ENCODE results near the gene ADAM15. TPM values are rescaled to one million over a fixed set of nuclear protein-coding genes. Genes with fewer than 3 reads are reported as not detected.

ADAM15 gene
- polyA plus RNA-seq, 1 donor from 2014 or later, result 24.8 TPM

- peak overlapping the region; percentile 64 for H3K9ac ChIP-seq (ENCODE audit: low read length)
- peak overlapping the region; percentile 72 for H3K27ac ChIP-seq (ENCODE audit: low read length)
- no peaks in the 10 kb centered on the region for H3K9me2 ChIP-seq (ENCODE audit: insufficient read depth, low read length)
- H3K4me2 ChIP-seq (ENCODE audit: low read length), result peak overlapping the region; percentile 59
- H3K4me3 ChIP-seq (ENCODE audit: low read length), result peak overlapping the region; percentile 63
- no peaks in the 10 kb centered on the region for H3K9me3 ChIP-seq (ENCODE audit: low read length)
- no peaks in the 10 kb centered on the region for H3F3A ChIP-seq (ENCODE audit: insufficient read depth, low read length, poor library complexity, severe bottlenecking)
- no peaks in the 10 kb centered on the region for H4K20me1 ChIP-seq (ENCODE audit: insufficient read depth)
- H3K36me3 ChIP-seq (ENCODE audit: insufficient read depth, low read length), result no peaks in the 10 kb centered on the region
- no peaks in the 10 kb centered on the region for H3K27me3 ChIP-seq (ENCODE audit: insufficient read depth, low read depth, low read length)
- peak overlapping the region; percentile 14 for H2AFZ ChIP-seq (ENCODE audit: low read depth, low read length)
- TF ChIP-seq TAF1 (IDR thresholded peaks at IDR 0.05; ENCODE audit: low read depth) (no peak), RAD21 (conservative IDR thresholded peaks at IDR 0.05) (no peak), SMC3 (conservative IDR thresholded peaks at IDR 0.05; ENCODE audit: poor library complexity) (no peak), EZH2 (IDR thresholded peaks at IDR 0.05; ENCODE audit: borderline replicate concordance, insufficient read depth, low read length, poor library complexity, severe bottlenecking) (no peak), POLR2AphosphoS5 (IDR thresholded peaks at IDR 0.05) (no peak), EP300 (conservative IDR thresholded peaks at IDR 0.05; ENCODE audit: poor library complexity, severe bottlenecking) (no peak), MXI1 (conservative IDR thresholded peaks at IDR 0.05; ENCODE audit: poor library complexity, severe bottlenecking) (no peak)
- TF ChIP-seq, protein P1, sequence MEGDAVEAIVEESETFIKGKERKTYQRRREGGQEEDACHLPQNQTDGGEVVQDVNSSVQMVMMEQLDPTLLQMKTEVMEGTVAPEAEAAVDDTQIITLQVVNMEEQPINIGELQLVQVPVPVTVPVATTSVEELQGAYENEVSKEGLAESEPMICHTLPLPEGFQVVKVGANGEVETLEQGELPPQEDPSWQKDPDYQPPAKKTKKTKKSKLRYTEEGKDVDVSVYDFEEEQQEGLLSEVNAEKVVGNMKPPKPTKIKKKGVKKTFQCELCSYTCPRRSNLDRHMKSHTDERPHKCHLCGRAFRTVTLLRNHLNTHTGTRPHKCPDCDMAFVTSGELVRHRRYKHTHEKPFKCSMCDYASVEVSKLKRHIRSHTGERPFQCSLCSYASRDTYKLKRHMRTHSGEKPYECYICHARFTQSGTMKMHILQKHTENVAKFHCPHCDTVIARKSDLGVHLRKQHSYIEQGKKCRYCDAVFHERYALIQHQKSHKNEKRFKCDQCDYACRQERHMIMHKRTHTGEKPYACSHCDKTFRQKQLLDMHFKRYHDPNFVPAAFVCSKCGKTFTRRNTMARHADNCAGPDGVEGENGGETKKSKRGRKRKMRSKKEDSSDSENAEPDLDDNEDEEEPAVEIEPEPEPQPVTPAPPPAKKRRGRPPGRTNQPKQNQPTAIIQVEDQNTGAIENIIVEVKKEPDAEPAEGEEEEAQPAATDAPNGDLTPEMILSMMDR (IDR thresholded peaks at IDR 0.05; ENCODE audit: poor library complexity, severe bottlenecking), result no peak
- TF ChIP-seq, protein P2, sequence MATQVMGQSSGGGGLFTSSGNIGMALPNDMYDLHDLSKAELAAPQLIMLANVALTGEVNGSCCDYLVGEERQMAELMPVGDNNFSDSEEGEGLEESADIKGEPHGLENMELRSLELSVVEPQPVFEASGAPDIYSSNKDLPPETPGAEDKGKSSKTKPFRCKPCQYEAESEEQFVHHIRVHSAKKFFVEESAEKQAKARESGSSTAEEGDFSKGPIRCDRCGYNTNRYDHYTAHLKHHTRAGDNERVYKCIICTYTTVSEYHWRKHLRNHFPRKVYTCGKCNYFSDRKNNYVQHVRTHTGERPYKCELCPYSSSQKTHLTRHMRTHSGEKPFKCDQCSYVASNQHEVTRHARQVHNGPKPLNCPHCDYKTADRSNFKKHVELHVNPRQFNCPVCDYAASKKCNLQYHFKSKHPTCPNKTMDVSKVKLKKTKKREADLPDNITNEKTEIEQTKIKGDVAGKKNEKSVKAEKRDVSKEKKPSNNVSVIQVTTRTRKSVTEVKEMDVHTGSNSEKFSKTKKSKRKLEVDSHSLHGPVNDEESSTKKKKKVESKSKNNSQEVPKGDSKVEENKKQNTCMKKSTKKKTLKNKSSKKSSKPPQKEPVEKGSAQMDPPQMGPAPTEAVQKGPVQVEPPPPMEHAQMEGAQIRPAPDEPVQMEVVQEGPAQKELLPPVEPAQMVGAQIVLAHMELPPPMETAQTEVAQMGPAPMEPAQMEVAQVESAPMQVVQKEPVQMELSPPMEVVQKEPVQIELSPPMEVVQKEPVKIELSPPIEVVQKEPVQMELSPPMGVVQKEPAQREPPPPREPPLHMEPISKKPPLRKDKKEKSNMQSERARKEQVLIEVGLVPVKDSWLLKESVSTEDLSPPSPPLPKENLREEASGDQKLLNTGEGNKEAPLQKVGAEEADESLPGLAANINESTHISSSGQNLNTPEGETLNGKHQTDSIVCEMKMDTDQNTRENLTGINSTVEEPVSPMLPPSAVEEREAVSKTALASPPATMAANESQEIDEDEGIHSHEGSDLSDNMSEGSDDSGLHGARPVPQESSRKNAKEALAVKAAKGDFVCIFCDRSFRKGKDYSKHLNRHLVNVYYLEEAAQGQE (IDR thresholded peaks at IDR 0.05; ENCODE audit: borderline replicate concordance), result no peak
- no peaks in the 10 kb centered on the region for H3K79me2 ChIP-seq (replicated peaks; ENCODE audit: insufficient read depth, low read length)
Measured at GRCh38 chr1:155070158-155070621, 19.1 kb downstream of the ADAM15 start.

DNA sequence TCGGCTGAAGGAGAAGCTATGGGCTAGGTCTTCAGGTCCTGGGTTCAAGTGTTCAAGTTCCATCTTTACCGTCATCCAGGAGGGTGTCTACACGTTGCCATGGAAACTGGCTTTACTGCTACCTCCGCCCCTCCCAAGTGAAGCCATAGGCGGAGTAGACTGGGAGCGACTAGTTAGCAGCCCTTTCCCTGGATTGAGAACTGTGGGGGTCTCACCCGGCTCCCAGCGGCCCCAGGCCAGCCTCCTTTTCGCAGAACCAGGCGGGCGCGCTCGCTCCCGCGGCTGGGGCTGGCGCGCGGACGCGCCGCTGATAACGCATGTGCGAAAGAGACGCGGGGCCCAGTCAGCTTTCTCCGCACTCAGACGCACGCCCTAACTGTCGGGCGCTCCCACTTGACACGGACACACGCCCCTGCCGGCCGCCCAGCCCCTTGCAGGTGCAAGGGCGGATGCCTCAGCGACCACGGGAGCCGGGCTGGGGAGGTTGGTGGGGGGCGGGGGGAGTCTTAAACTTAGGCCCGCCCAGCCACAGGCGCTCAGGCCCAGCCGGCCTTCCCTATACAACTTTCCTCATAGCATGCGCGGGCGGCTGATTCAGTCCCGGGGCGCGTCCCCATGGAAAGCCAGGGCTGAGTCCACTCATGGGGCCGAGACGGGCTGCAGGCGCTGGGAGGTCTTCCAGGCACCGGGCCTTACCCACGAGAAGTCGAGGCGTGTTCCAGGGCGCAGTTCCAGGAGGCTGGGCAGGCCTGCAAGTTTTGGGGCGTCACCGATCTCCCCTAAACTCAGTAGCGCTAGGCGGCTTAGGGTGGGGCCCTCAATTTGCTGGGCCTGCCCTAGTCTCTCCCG lies 19.8 kb downstream of the ADAM15 start:
- Histone ChIP-seq H3K4me2 (ENCODE audit: low read length) (peak overlapping the region; percentile 59), H3K4me3 (ENCODE audit: low read length) (peak overlapping the region; percentile 63), H4K20me1 (ENCODE audit: insufficient read depth) (no peaks in the 10 kb centered on the region), H3K27ac (ENCODE audit: low read length) (peak overlapping the region; percentile 72), H3K9me2 (ENCODE audit: insufficient read depth, low read length) (no peaks in the 10 kb centered on the region), H3F3A (ENCODE audit: insufficient read depth, low read length, poor library complexity, severe bottlenecking) (no peaks in the 10 kb centered on the region), H3K27me3 (ENCODE audit: insufficient read depth, low read depth, low read length) (no peaks in the 10 kb centered on the region), H2AFZ (ENCODE audit: low read depth, low read length) (no peak overlapping the region), H3K79me2 (replicated peaks; ENCODE audit: insufficient read depth, low read length) (no peaks in the 10 kb centered on the region), H3K36me3 (ENCODE audit: insufficient read depth, low read length) (no peaks in the 10 kb centered on the region), H3K9ac (ENCODE audit: low read length) (peak overlapping the region; percentile 64), H3K9me3 (ENCODE audit: low read length) (no peaks in the 10 kb centered on the region)
- TF ChIP-seq MXI1 (conservative IDR thresholded peaks at IDR 0.05; ENCODE audit: poor library complexity, severe bottlenecking) (peak; percentile 65), RAD21 (conservative IDR thresholded peaks at IDR 0.05) (no peak), EP300 (conservative IDR thresholded peaks at IDR 0.05; ENCODE audit: poor library complexity, severe bottlenecking) (peak; percentile 47), EZH2 (IDR thresholded peaks at IDR 0.05; ENCODE audit: borderline replicate concordance, insufficient read depth, low read length, poor library complexity, severe bottlenecking) (no peak), POLR2AphosphoS5 (IDR thresholded peaks at IDR 0.05) (peak; percentile 69), TAF1 (IDR thresholded peaks at IDR 0.05; ENCODE audit: low read depth) (peak; percentile 38), SMC3 (conservative IDR thresholded peaks at IDR 0.05; ENCODE audit: poor library complexity) (peak; percentile 18)
- TF ChIP-seq, protein P1 (IDR thresholded peaks at IDR 0.05; ENCODE audit: poor library complexity, severe bottlenecking), result peak; percentile 58
- TF ChIP-seq, protein P2 (IDR thresholded peaks at IDR 0.05; ENCODE audit: borderline replicate concordance), result no peak

All from neural cell (in vitro differentiated cells).